H9 (cell line): Measurements from ENCODE around the gene GLT8D1. TPM values are rescaled to one million over a fixed set of nuclear protein-coding genes. Genes with fewer than 3 reads are reported as not detected.

Source experiments
- DNase-seq: peaks from one replicate; pipeline ENCODE4 v3.0.0-alpha.2; 2017
- H2AFZ ChIP-seq: one replicate; pipeline ENCODE4 v1.6.1; 2013; ENCODE audit warnings: mild to moderate bottlenecking, low read length, control low read depth, moderate library complexity
- H2AK5ac ChIP-seq: 2 replicates; pipeline ENCODE4 v1.6.1; 2013; ENCODE audit warnings: low read length, control low read depth, mixed read lengths; ENCODE audit not compliant: insufficient read length
- H2BK120ac ChIP-seq: one replicate; pipeline ENCODE4 v1.6.1; 2013; ENCODE audit warnings: low read depth, mild to moderate bottlenecking, low read length, control low read depth, inconsistent platforms; ENCODE audit not compliant: poor library complexity, severe bottlenecking
- H2BK12ac ChIP-seq: 2 replicates; pipeline ENCODE4 v1.6.1; 2013; ENCODE audit warnings: low read length, control low read depth, mixed read lengths, low read depth; ENCODE audit not compliant: insufficient read length
- H2BK15ac ChIP-seq: 2 replicates; pipeline ENCODE4 v1.6.1; 2013; ENCODE audit warnings: low read depth, low read length, control low read depth
- H2BK20ac ChIP-seq: one replicate; pipeline ENCODE4 v1.6.1; 2013; ENCODE audit warnings: low read depth, mild to moderate bottlenecking, low read length, control low read depth, inconsistent platforms; ENCODE audit not compliant: poor library complexity, severe bottlenecking
- H2BK5ac ChIP-seq: 2 replicates; pipeline ENCODE4 v1.6.1; 2013; ENCODE audit warnings: low read length, control low read depth, mixed read lengths; ENCODE audit not compliant: insufficient read length
- H3K14ac ChIP-seq: 2 replicates; pipeline ENCODE4 v1.6.1; 2013; ENCODE audit warnings: low read length, control low read depth; ENCODE audit not compliant: insufficient read depth
- H3K18ac ChIP-seq: 2 replicates; pipeline ENCODE4 v1.6.1; 2013; ENCODE audit warnings: low read depth, mild to moderate bottlenecking, mixed read lengths, low read length, control low read depth; ENCODE audit not compliant: insufficient read length
- H3K23ac ChIP-seq: 2 replicates; pipeline ENCODE4 v1.6.1; 2013; ENCODE audit warnings: low read length, control low read depth, mixed read lengths, low read depth; ENCODE audit not compliant: insufficient read length
- H3K23me2 ChIP-seq: 2 replicates; pipeline ENCODE4 v1.6.1; 2013; ENCODE audit warnings: low read depth, mild to moderate bottlenecking, mixed read lengths, low read length, control low read depth; ENCODE audit not compliant: insufficient read length, poor library complexity, severe bottlenecking
- H3K27ac ChIP-seq: 2 replicates; pipeline ENCODE4 v1.5.1; 2013; ENCODE audit warnings: low read length, control low read depth, mixed read lengths, low read depth; ENCODE audit not compliant: insufficient read length
- H3K27me3 ChIP-seq: 2 replicates; pipeline ENCODE4 v1.6.1; 2013; ENCODE audit warnings: low read length, control low read depth, inconsistent platforms; ENCODE audit not compliant: insufficient read depth
- H3K4ac ChIP-seq: 2 replicates; pipeline ENCODE4 v1.6.1; 2013; ENCODE audit warnings: low read depth, mild to moderate bottlenecking, control low read depth, inconsistent platforms, low read length, moderate library complexity
- H3K4me1 ChIP-seq: 2 replicates; pipeline ENCODE4 v1.6.1; 2013; ENCODE audit warnings: low read length, control low read depth, inconsistent platforms; ENCODE audit not compliant: insufficient read depth
- H3K4me2 ChIP-seq: 2 replicates; pipeline ENCODE4 v1.6.1; 2013; ENCODE audit warnings: low read length, control low read depth, mixed read lengths; ENCODE audit not compliant: insufficient read length, insufficient read depth
- H3K56ac ChIP-seq: 2 replicates; pipeline ENCODE4 v1.6.1; 2013; ENCODE audit warnings: low read depth, mild to moderate bottlenecking, mixed read lengths, low read length, control low read depth; ENCODE audit not compliant: insufficient read length
- H3K79me1 ChIP-seq: 2 replicates; pipeline ENCODE4 v1.6.1; 2013; ENCODE audit warnings: low read depth, mild to moderate bottlenecking, moderate library complexity, low read length, control low read depth, inconsistent platforms; ENCODE audit not compliant: insufficient read depth, poor library complexity, severe bottlenecking
- H3K79me2 ChIP-seq: 2 replicates; pipeline ENCODE4 v1.6.1; 2013; ENCODE audit warnings: low read length, control low read depth, inconsistent platforms; ENCODE audit not compliant: insufficient read depth
- H3K9ac ChIP-seq: 2 replicates; pipeline ENCODE4 v1.6.1; 2013; ENCODE audit warnings: low read length, control low read depth, mixed read lengths; ENCODE audit not compliant: insufficient read length; ENCODE audit errors: extremely low read depth
- H3K9me3 ChIP-seq: one replicate; pipeline ENCODE4 v1.6.1; 2013; ENCODE audit warnings: low read depth, low read length, inconsistent platforms; ENCODE audit not compliant: control insufficient read depth
- H3T11ph ChIP-seq: one replicate; pipeline ENCODE4 v1.6.1; 2013; ENCODE audit warnings: mild to moderate bottlenecking, low read length, control low read depth, inconsistent platforms
- H4K20me1 ChIP-seq: one replicate; pipeline ENCODE4 v1.6.1; 2013; ENCODE audit not compliant: control insufficient read depth, insufficient read length, insufficient read depth
- H4K5ac ChIP-seq: 2 replicates; pipeline ENCODE4 v1.6.1; 2013; ENCODE audit warnings: low read depth, mild to moderate bottlenecking, mixed read lengths, low read length, control low read depth; ENCODE audit not compliant: insufficient read length
- H4K8ac ChIP-seq: replicated peaks from 2 replicates; pipeline ENCODE4 v1.6.1; 2013; ENCODE audit warnings: low read length, control low read depth, mixed read lengths, low read depth; ENCODE audit not compliant: insufficient read length
- H4K91ac ChIP-seq: 2 replicates; pipeline ENCODE4 v1.6.1; 2013; ENCODE audit warnings: low read depth, mild to moderate bottlenecking, moderate library complexity, mixed read lengths, low read length, control low read depth; ENCODE audit not compliant: insufficient read length
- H3K27ac Mint-ChIP-seq, 3 experiments: 2 replicates in 2 of 3; 3 replicates in 1 of 3; pipeline ENCODE4 v1.8.0; 2020 to 2021; ENCODE audit warnings: mixed read lengths in 3 of 3, mild to moderate bottlenecking in 1 of 3, moderate library complexity in 1 of 3
- H3K27me3 Mint-ChIP-seq: 2 replicates; pipeline ENCODE4 v1.8.0; 2021; ENCODE audit warnings: low read depth, mild to moderate bottlenecking, moderate library complexity, mixed read lengths
- H3K36me3 Mint-ChIP-seq, 3 experiments: 2 replicates in 2 of 3; 3 replicates in 1 of 3; pipeline ENCODE4 v1.8.0; 2020 to 2021; ENCODE audit warnings: low read depth in 3 of 3, mixed read lengths in 3 of 3; ENCODE audit not compliant: insufficient read depth in 1 of 3
- H3K4me1 Mint-ChIP-seq, 2 experiments: 2 replicates each; pipeline ENCODE4 v1.8.0; 2020; ENCODE audit warnings: mixed read lengths in 2 of 2
- H3K4me3 Mint-ChIP-seq, 2 experiments: 2 replicates in 1 of 2; 3 replicates in 1 of 2; pipeline ENCODE4 v1.8.0; 2020 to 2021; ENCODE audit warnings: mild to moderate bottlenecking in 2 of 2, mixed read lengths in 2 of 2, moderate library complexity in 1 of 2
- H3K9me3 Mint-ChIP-seq, 2 experiments: 2 replicates in 1 of 2; 3 replicates in 1 of 2; pipeline ENCODE4 v1.8.0; 2020; ENCODE audit warnings: mild to moderate bottlenecking in 2 of 2, mixed read lengths in 2 of 2, moderate library complexity in 1 of 2
- CTCF ChIP-seq: fragments of 200-600 bp; sonication (generic); conservative IDR thresholded peaks from 3 replicates; pipeline ENCODE4 v1.8.0; 2021; ENCODE audit warnings: antibody characterized with exemption, mild to moderate bottlenecking
- WGBS: extraction: QIAGEN DNeasy Blood & Tissue Kit; methylation state at CpG from one replicate; pipeline ENCODE4 v1.1.7; 2013; ENCODE audit warnings: missing lambda C conversion rate, low lambda C conversion rate, mixed read lengths; ENCODE audit not compliant: insufficient read length; ENCODE audit errors: extremely low coverage; 5-methylcytosine and 5-hydroxymethylcytosine counted together
- total RNA-seq: library from RNA; stranded (reverse); gene quantifications from 2 replicates; pipeline ENCODE4 v1.2.1, GENCODE V29; 2021

Gene GLT8D1
- total RNA-seq, 1 experiment from 2014 or later, result 39.3 TPM

DNA sequence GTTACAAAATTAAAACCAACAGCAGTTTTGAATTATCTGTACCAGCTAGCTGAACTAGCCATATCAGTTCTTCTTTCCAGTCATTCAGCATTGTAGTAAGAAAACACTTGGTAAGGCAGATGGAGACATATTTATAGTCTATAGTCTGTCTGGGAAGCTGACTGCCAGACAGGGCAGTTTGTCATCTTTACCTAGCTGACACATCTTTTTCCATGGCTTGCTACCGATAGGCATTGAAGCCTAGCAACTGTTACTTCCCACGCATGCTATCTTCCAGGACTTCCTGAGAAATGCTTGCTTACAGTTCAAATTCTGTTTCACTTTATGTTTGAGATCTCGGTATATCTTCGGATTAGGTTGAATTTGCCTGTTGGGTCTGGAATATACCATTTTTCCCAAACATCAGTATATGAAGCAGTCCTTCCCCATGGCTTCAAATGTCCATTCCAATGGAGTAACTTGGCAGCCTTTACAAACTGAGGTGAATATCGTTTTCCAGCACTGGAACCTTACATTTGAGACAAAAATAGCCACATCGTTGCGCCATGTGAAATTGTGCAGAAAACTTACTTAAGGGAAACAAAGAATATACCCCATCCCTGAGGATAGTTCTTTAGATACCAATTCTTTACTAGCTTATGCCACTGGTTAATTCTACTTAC, 10.9 kb downstream of the GLT8D1 start:
- Histone ChIP-seq H2BK5ac (no peak overlapping the region), H4K91ac (no peak overlapping the region), H3K14ac (no peak overlapping the region), H2BK20ac (no peak overlapping the region), H3K4me1 (no peaks in the 10 kb centered on the region), H3K18ac (no peak overlapping the region), H2AK5ac (no peak overlapping the region), H2BK12ac (no peak overlapping the region), H3K79me2 (no peaks in the 10 kb centered on the region), H3K23ac (no peak overlapping the region), H2BK15ac (no peak overlapping the region), H3K4me2 (no peak overlapping the region), H3K23me2 (no peaks in the 10 kb centered on the region), H3K9me3 (no peaks in the 10 kb centered on the region), H2AFZ (no peak overlapping the region), H3K9ac (no peak overlapping the region), H3K27me3 (no peaks in the 10 kb centered on the region), H4K5ac (no peak overlapping the region), H2BK120ac (no peak overlapping the region), H3T11ph (no peak overlapping the region), H3K56ac (no peak overlapping the region), H4K8ac (no peak overlapping the region), H3K4ac (no peak overlapping the region), H3K27ac (no peak overlapping the region), H4K20me1 (no peaks in the 10 kb centered on the region), H3K79me1 (no peaks in the 10 kb centered on the region)
- no peak for TF ChIP-seq CTCF
- Mint-ChIP-seq H3K36me3 (peaks cover 46 to 84% (median 74%) of the 10 kb centered on the region in 3 experiments; a peak in 6 of 7 replicates), H3K4me1 (0 out of 4 replicates have a peak, but pooled peaks cover 0 to 2% of the 10 kb centered on the region in 2 experiments), H3K27ac (no peak overlapping the region), H3K9me3 (no peaks in the 10 kb centered on the region), H3K27me3 (no peaks in the 10 kb centered on the region), H3K4me3 (no peak overlapping the region)
- no peak for DNase-seq
- no CpG with 5 or more reads among the region's 7 CpGs for WGBS
